ENCODE results near the gene ADAMTS15. TPM values are rescaled to one million over a fixed set of nuclear protein-coding genes. Genes with fewer than 3 reads are reported as not detected.

The ADAMTS15 gene
- total and polyA plus RNA-seq, 4 donors, result 1.9 to 16.0 (median 6.3) TPM

DNA sequence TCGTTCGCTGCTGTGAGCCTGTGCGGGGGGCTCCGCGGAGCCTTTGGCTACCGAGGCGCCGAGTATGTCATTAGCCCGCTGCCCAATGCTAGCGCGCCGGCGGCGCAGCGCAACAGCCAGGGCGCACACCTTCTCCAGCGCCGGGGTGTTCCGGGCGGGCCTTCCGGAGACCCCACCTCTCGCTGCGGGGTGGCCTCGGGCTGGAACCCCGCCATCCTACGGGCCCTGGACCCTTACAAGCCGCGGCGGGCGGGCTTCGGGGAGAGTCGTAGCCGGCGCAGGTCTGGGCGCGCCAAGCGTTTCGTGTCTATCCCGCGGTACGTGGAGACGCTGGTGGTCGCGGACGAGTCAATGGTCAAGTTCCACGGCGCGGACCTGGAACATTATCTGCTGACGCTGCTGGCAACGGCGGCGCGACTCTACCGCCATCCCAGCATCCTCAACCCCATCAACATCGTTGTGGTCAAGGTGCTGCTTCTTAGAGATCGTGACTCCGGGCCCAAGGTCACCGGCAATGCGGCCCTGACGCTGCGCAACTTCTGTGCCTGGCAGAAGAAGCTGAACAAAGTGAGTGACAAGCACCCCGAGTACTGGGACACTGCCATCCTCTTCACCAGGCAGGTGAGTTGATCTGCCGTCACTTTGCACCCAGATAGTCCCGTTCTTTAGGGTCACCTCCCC, 1.0 kb downstream of the ADAMTS15 start:
- no peaks in the 10 kb centered on the region for H3K36me3 ChIP-seq (ENCODE audit: control insufficient read depth in 1 of 2, insufficient read depth in 2 of 2, low read length in 1 of 2)
- WGBS, 2 donors, result 1% methylated on average over 64 of the region's 64 CpGs
- H3K27me3 ChIP-seq (ENCODE audit: control insufficient read depth in 1 of 2, insufficient read depth in 2 of 2, low read length in 1 of 2), result no peaks in the 10 kb centered on the region
- intact Hi-C loops (cut with DNase I), result loop anchor here in 1 of 2 donors (5.0 kb wide), 2 partner anchors 73 to 163 kb away; no protein-coding TSS in a partner anchor
- peak overlapping the region in 1 of 2 donors; percentile 11 for H3K27ac ChIP-seq (ENCODE audit: low read depth in 1 of 2, low read length in 2 of 2)
- no peaks in the 10 kb centered on the region for H3K4me1 ChIP-seq (ENCODE audit: control insufficient read depth in 1 of 2, insufficient read depth in 2 of 2, low read length in 2 of 2)
- DNase-seq (peak in 1 of 2 donors; percentile 81), ATAC-seq (ENCODE audit: low FRiP score) (no peak)
- H3K9me3 ChIP-seq (ENCODE audit: control insufficient read depth, low read length), result no peaks in the 10 kb centered on the region
- H3K4me3 ChIP-seq (ENCODE audit: low read length in 2 of 2), result peak overlapping the region; percentile 30 to 52

DNA sequence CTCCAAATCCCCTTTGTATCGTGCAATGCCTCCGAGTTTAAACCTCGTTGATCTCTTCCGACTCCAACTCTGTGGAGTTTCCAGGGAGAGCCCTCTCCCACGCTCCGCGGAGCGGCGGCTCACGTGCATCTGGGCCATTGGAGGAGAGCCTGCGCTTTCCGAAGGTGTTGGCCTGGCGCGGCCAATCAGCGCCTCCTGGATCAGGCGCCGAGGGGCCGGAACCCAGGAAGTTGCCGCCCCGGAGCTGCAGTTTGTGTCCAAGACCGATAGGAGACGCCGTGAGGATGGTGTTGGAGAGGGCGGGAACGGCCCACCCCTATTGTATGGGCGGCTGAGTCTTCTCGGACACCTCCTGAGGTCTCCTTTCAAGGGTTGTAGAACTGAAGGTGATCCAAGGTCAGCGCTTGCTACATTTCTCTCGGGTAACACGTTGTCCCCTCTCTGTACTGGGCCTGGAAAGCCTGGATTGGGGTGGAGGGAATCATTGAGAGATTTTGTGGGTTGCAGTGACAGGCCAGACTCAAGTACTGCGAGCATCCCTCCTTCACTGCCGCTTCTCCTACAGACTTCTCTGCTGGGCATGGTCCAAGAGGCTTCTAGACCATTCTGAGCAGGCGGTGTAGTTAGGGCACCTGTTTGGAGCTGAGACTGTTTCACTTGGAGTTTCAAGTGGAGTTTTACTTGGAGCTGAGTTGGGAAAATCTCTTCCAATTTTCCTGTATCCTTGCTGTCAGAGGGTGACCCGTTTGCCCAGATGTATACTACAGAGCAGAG, 1.7 kb downstream of the ADAMTS15 start:
- Histone ChIP-seq H3K36me3 (ENCODE audit: control insufficient read depth in 1 of 2, insufficient read depth in 2 of 2, low read length in 1 of 2) (no peaks in the 10 kb centered on the region), H3K27me3 (ENCODE audit: control insufficient read depth in 1 of 2, insufficient read depth in 2 of 2, low read length in 1 of 2) (no peaks in the 10 kb centered on the region), H3K4me3 (ENCODE audit: low read length in 2 of 2) (no peak overlapping the region), H3K27ac (ENCODE audit: low read depth in 1 of 2, low read length in 2 of 2) (peak overlapping the region in 1 of 2 donors; percentile 80), H3K9me3 (ENCODE audit: control insufficient read depth, low read length) (no peaks in the 10 kb centered on the region), H3K4me1 (ENCODE audit: control insufficient read depth in 1 of 2, insufficient read depth in 2 of 2, low read length in 2 of 2) (no peaks in the 10 kb centered on the region)
- WGBS, 2 donors, result 3 to 5% methylated on average over 34 of the region's 34 CpGs
- intact Hi-C loops (cut with DNase I), result loop anchor here (2.0 to 5.0 kb wide), 5 partner anchors 62 to 225 kb away; no protein-coding TSS in a partner anchor
- peak; percentile 89 to 95 for DNase-seq
- peak; percentile 87 for ATAC-seq (ENCODE audit: low FRiP score)

DNA sequence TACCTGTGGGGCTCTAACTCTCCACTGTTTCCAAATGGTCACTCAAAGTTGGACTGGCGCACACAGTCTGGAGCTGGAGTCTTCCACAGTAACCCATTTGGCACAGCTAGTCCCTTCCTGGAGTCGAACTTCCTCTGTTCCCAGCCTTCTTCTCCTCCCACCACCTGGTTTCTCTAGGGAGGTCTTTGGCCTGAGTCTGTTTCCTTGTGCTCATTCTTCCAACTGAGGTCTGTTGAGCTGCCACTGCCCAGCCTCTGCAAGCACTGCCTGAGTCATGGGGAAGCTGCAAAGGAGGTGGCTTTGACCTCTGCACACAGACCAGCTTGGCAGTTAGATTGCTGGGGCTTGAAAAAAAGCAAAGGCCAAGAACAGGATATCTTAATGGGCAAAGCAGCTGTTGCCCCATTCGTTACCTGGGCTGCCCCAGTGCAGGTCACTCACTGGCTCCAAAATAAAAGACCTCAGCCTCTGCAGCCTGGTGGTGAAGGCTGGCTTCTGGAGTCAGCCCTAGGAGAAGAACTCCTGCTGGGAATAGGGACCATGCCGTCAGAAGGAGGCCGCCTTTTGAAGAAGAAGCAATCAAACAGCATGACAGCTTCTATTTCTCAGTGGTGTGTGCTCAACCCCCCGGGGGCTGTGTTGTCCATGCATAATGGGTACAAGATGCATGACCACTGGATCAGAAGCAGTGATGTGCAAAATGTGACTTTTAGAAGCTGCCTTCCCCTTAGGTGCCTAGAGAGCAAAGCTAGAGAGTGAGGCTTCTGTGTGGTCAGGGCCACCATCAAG, 3.0 kb downstream of the ADAMTS15 start:
- ATAC-seq (ENCODE audit: low FRiP score), result peak; percentile 12
- no peaks in the 10 kb centered on the region for H3K27me3 ChIP-seq (ENCODE audit: control insufficient read depth in 1 of 2, insufficient read depth in 2 of 2, low read length in 1 of 2)
- no peaks in the 10 kb centered on the region for H3K9me3 ChIP-seq (ENCODE audit: control insufficient read depth, low read length)
- no peaks in the 10 kb centered on the region for H3K36me3 ChIP-seq (ENCODE audit: control insufficient read depth in 1 of 2, insufficient read depth in 2 of 2, low read length in 1 of 2)
- no peaks in the 10 kb centered on the region for H3K4me1 ChIP-seq (ENCODE audit: control insufficient read depth in 1 of 2, insufficient read depth in 2 of 2, low read length in 2 of 2)
- H3K27ac ChIP-seq (ENCODE audit: low read depth in 1 of 2, low read length in 2 of 2), result peak overlapping the region; percentile 12 to 54
- no peak overlapping the region for H3K4me3 ChIP-seq (ENCODE audit: low read length in 2 of 2)
- peak in 1 of 2 donors; percentile 77 for DNase-seq
- 37 to 44% methylated on average over 6 of the region's 6 CpGs for WGBS, 2 donors
- intact Hi-C loops (cut with DNase I), result loop anchor here (2.0 to 5.0 kb wide), 3 partner anchors 61 to 223 kb away; no protein-coding TSS in a partner anchor

DNA sequence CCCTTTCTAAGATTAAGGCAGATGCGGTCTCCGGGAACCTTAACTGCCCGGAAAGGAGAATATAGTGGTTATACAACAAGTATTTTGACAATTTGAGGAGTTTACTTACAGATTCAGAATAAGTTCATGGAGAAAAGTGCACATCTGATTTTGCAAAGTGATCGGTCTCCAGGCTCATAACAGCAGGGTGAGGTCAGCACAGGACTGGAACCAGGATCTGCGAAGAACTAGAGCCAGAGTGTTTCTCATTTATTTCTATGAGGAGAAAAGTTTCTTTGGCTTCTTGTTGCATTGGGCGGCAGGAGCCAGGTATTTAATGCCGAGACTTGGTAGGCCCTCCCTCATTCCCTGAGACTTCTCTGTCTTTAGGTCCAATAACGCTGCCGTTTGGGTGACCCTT, 3.7 kb downstream of the ADAMTS15 start:
- peak overlapping the region in 1 of 2 donors; percentile 4 for H3K27ac ChIP-seq (ENCODE audit: low read depth in 1 of 2, low read length in 2 of 2)
- no peaks in the 10 kb centered on the region for H3K36me3 ChIP-seq (ENCODE audit: control insufficient read depth in 1 of 2, insufficient read depth in 2 of 2, low read length in 1 of 2)
- no peak for ATAC-seq (ENCODE audit: low FRiP score)
- DNase-seq, result peak in 1 of 2 donors; percentile 42
- intact Hi-C loops (cut with DNase I), result loop anchor here (5.0 kb wide), 2 partner anchors 60 to 195 kb away; no protein-coding TSS in a partner anchor
- H3K27me3 ChIP-seq (ENCODE audit: control insufficient read depth in 1 of 2, insufficient read depth in 2 of 2, low read length in 1 of 2), result no peaks in the 10 kb centered on the region
- no peaks in the 10 kb centered on the region for H3K9me3 ChIP-seq (ENCODE audit: control insufficient read depth, low read length)
- 17 to 24% methylated on average over 9 of the region's 9 CpGs for WGBS, 2 donors
- H3K4me3 ChIP-seq (ENCODE audit: low read length in 2 of 2), result no peak overlapping the region
- no peaks in the 10 kb centered on the region for H3K4me1 ChIP-seq (ENCODE audit: control insufficient read depth in 1 of 2, insufficient read depth in 2 of 2, low read length in 2 of 2)

DNA sequence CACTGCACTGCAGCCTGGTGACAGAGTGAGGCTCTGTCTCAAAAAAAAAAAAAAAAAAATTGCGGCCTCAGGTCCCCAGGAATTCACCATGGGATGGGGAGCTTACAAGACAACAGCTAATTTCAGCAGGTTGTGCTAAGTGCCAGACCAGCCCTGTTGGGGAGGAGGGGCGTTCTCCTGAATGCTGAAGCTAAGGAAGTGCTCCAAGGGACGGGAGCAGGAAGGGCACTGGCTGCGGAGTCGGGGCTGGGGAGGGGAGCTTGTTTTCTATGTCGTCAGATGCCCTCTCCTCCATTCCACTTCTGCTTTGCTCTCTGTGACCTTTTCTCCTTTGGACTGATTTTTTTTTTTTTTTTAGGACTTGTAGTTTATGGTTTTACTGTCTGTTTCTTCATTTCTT, 4.5 kb downstream of the ADAMTS15 start:
- no peaks in the 10 kb centered on the region for H3K36me3 ChIP-seq (ENCODE audit: control insufficient read depth in 1 of 2, insufficient read depth in 2 of 2, low read length in 1 of 2)
- ATAC-seq (ENCODE audit: low FRiP score), result no peak
- WGBS, 2 donors, result 54 to 69% methylated on average over 6 of the region's 6 CpGs
- no peak overlapping the region for H3K27ac ChIP-seq (ENCODE audit: low read depth in 1 of 2, low read length in 2 of 2)
- DNase-seq, result peak in 1 of 2 donors; percentile 72
- H3K9me3 ChIP-seq (ENCODE audit: control insufficient read depth, low read length), result no peaks in the 10 kb centered on the region
- H3K4me3 ChIP-seq (ENCODE audit: low read length in 2 of 2), result no peak overlapping the region
- intact Hi-C loops (cut with DNase I), result loop anchor here (5.0 kb wide), 2 partner anchors 59 to 194 kb away; no protein-coding TSS in a partner anchor
- no peaks in the 10 kb centered on the region for H3K27me3 ChIP-seq (ENCODE audit: control insufficient read depth in 1 of 2, insufficient read depth in 2 of 2, low read length in 1 of 2)
- no peaks in the 10 kb centered on the region for H3K4me1 ChIP-seq (ENCODE audit: control insufficient read depth in 1 of 2, insufficient read depth in 2 of 2, low read length in 2 of 2)

DNA sequence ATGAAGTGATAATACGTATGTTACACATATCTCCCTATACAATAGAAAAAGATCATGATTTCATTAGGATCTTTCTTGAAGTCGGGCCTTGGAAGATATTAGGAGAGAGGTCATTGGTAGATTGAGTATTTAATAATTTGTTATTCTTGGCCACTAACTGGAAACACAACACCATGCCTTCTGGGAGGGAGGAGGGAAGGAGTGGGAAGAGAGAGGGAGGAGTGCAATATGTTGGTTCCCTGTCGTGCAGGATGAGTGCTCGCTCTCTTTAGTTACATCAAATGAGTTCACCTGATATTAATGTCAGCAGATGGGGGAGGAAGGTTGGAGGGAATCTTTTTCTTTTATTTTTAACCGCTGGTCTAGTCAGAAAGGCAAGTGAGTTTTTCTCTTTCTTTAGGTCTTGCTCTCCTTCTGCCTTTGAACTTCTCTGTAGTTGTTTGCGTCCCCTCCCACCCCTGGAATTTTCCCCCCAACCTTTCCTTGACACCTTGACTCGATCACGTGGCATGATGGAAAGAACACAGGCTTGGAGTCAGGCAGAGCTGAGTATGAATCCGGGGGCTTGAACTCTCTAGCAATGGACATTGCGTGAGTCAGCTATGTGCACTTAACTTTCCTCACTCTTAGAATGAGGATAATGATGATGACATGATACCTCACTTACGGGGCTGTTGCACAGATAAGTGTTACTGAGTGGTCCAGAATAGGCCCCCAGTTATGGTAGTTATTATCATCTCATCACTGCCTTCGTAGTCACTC, 6.2 kb downstream of the ADAMTS15 start:
- no peak overlapping the region for H3K4me3 ChIP-seq (ENCODE audit: low read length in 2 of 2)
- H3K27ac ChIP-seq (ENCODE audit: low read depth in 1 of 2, low read length in 2 of 2), result no peak overlapping the region
- H3K9me3 ChIP-seq (ENCODE audit: control insufficient read depth, low read length), result no peaks in the 10 kb centered on the region
- intact Hi-C loops (cut with DNase I), result loop anchor here (5.0 kb wide), 2 partner anchors 58 to 193 kb away; no protein-coding TSS in a partner anchor
- ATAC-seq (ENCODE audit: low FRiP score) (no peak), DNase-seq (no peak)
- H3K36me3 ChIP-seq (ENCODE audit: control insufficient read depth in 1 of 2, insufficient read depth in 2 of 2, low read length in 1 of 2), result no peaks in the 10 kb centered on the region
- 48 to 55% methylated on average over 12 of the region's 12 CpGs for WGBS, 2 donors
- no peaks in the 10 kb centered on the region for H3K4me1 ChIP-seq (ENCODE audit: control insufficient read depth in 1 of 2, insufficient read depth in 2 of 2, low read length in 2 of 2)
- H3K27me3 ChIP-seq (ENCODE audit: control insufficient read depth in 1 of 2, insufficient read depth in 2 of 2, low read length in 1 of 2), result no peaks in the 10 kb centered on the region

DNA sequence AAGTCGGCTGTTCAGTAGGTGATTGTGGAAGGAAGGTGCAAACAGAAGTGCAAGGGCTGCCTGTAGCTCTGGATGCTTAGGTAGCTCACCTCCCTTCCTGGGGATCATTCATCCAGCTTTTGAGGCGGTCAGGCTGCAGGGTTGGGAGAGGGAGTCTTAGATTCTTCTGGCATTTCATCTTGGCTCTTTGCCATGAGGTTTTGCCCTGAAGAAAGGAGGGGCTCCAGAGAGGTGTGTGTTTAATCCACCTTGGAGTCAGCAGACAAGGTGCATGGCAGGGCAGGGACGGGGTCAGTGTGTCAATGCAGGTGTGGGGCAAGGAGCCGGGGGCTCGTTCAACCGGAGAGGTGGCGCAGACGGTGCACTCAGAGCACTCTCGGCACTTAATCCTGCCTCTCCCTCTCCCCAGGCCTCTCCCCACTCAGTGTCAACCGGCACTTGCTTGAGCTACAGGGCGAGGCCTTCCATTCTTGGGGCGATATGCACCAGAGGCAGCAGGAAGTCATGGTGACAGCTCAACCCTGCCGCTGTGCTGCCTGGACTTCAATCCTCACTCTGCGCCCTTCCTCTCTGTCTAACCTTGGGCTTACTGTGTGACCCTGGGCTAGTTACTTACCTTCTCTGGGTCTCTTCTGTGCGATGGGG, 7.2 kb downstream of the ADAMTS15 start:
- H3K27ac ChIP-seq (ENCODE audit: low read depth in 1 of 2, low read length in 2 of 2), result no peak overlapping the region
- no peaks in the 10 kb centered on the region for H3K9me3 ChIP-seq (ENCODE audit: control insufficient read depth, low read length)
- no peak overlapping the region for H3K4me3 ChIP-seq (ENCODE audit: low read length in 2 of 2)
- no peaks in the 10 kb centered on the region for H3K4me1 ChIP-seq (ENCODE audit: control insufficient read depth in 1 of 2, insufficient read depth in 2 of 2, low read length in 2 of 2)
- H3K27me3 ChIP-seq (ENCODE audit: control insufficient read depth in 1 of 2, insufficient read depth in 2 of 2, low read length in 1 of 2), result no peaks in the 10 kb centered on the region
- intact Hi-C loops (cut with DNase I), result no loop called here
- ATAC-seq (ENCODE audit: low FRiP score) (no peak), DNase-seq (peak in 1 of 2 donors; percentile 71)
- 79 to 90% methylated on average over 15 of the region's 15 CpGs for WGBS, 2 donors
- no peaks in the 10 kb centered on the region for H3K36me3 ChIP-seq (ENCODE audit: control insufficient read depth in 1 of 2, insufficient read depth in 2 of 2, low read length in 1 of 2)

Data from aorta (tissue), 5 donors.